Fibroblast of the aortic adventitia (primary cell): ENCODE measurements around the gene GPR161. TPM values are rescaled to one million over a fixed set of nuclear protein-coding genes. Genes with fewer than 3 reads are reported as not detected.

Experiments used
- DNase-seq: peaks from one replicate; pipeline ENCODE4 v3.0.0-alpha.2; 2010; ENCODE audit warnings: low read depth
- H3K4me3 ChIP-seq: 2 replicates; pipeline ENCODE4 v1.5.1; 2011; ENCODE audit warnings: low read depth, mild to moderate bottlenecking, control low read depth, low read length, moderate library complexity
- total RNA-seq: library from RNA; depleted of rRNA; stranded (reverse); fragments of >200 nt; gene quantifications from 2 replicates; pipeline ENCODE4 v1.2.3, GENCODE V29; 2012; ENCODE audit warnings: low replicate concordance
- TF ChIP-seq, protein P1 (sequence below): IDR thresholded peaks from 2 replicates; pipeline ENCODE4 v1.5.1; 2011; ENCODE audit warnings: mild to moderate bottlenecking, low read length, control low read depth, inconsistent platforms; ENCODE audit not compliant: insufficient read depth

GPR161 gene
- total RNA-seq, 1 donor = 12.3 TPM

DNA sequence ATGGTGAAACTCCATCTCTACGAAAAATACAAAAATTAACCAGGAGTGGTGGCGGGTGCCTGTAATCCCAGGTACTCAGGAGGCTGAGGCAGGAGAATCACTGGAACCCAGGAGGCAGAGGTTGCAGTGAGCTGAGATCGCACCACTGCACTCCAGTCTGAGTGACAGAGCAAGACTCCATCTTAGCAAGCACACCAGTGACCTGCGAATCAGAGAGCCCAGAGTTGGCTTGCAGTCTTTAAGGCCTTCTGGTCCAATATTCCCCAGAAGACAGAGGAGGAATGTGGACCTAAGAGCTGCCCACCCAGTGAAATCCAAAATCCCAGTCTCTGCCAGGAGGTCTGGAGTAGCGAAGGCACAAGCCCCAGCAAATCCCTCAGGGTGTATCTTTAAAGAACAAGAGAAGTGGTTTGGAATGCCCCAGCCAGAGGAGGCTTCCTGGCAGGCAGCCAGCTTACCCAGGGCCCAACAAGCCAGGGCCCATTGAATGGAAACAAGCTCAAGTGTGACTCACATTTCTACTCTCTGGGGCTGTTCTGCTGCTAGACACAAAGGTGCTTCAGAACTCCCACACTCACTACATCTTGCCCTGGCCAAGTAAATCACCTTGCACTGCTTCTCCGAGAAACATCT, 23.9 kb downstream of the GPR161 start:
- no peak overlapping the region for H3K4me3 ChIP-seq
- TF ChIP-seq, protein P1, sequence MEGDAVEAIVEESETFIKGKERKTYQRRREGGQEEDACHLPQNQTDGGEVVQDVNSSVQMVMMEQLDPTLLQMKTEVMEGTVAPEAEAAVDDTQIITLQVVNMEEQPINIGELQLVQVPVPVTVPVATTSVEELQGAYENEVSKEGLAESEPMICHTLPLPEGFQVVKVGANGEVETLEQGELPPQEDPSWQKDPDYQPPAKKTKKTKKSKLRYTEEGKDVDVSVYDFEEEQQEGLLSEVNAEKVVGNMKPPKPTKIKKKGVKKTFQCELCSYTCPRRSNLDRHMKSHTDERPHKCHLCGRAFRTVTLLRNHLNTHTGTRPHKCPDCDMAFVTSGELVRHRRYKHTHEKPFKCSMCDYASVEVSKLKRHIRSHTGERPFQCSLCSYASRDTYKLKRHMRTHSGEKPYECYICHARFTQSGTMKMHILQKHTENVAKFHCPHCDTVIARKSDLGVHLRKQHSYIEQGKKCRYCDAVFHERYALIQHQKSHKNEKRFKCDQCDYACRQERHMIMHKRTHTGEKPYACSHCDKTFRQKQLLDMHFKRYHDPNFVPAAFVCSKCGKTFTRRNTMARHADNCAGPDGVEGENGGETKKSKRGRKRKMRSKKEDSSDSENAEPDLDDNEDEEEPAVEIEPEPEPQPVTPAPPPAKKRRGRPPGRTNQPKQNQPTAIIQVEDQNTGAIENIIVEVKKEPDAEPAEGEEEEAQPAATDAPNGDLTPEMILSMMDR = no peak
- DNase-seq = peak; percentile 82

DNA sequence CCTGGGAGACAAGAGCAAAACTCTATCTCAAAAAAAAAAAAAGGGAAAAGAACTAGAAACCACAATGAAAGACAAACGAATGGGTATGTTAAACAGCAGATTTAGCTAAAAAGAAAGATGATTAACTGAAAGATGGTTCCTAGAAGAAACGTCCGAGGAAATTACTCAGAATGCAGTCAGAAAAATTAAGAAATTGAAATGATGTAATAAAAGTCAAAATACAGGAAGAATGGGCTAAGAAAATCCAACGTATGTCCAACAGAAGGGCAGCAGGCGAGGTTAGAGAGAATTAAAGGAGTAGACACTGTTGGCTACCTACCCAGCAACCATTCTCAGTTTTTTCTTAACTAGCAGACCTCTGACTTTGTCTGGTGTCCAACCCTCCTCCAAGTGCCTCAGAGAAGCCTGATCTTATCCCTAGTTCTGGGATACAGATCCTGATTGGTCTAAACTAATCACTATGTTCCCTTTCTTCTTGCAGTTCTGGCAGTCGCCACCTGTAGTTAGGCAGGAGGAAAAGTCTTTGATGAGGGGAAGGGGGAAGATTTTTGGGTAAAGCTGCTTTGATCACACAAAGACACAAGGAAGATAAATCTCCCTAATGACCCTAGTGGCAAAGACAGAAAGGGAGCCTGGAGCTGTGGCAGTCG, 25.7 kb downstream of the GPR161 start:
- H3K4me3 ChIP-seq = no peak overlapping the region
- peak; percentile 34 for DNase-seq
- TF ChIP-seq, protein P1 = no peak

DNA sequence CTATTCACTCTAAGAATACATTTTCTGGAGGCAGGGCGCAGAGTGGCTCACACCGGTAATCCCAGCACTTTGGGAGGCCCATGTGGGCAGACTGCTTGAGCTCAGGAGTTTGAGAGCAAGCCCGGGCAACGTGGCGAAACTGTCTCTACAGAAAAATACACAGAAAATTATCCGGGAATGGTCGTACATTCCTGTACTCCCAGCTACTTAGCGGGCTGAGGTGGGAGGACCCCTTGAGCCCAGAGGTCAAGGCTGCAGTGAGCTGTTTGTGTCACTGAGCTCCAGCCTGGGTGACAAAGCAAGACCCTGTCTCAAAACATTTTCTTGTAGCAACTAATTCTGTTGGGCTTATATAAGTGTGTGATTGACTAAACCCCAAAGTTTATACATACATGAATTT, 30.5 kb downstream of the GPR161 start:
- H3K4me3 ChIP-seq = no peak overlapping the region
- DNase-seq = no peak
- TF ChIP-seq, protein P1 = no peak

DNA sequence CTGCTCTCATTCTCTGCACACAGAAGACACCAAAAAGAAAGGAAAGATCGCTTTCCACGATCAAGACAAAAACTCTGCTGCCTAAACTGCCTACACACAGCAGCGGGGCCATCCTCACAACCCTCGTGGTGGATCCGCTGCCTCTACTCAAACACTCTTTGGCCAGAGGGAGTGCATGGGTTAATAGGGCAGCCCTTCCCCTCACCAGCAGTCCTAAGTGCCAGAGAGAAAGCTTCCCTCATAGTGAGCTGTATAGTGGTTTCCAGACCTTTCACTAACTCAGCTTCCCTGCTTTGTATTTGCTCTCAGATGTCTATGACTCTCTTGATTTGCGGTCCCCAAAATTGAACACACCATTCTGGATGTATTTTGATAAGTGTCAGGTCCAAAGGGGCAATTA, 30.9 kb downstream of the GPR161 start:
- DNase-seq = no peak
- TF ChIP-seq, protein P1 = no peak
- H3K4me3 ChIP-seq = no peak overlapping the region

DNA sequence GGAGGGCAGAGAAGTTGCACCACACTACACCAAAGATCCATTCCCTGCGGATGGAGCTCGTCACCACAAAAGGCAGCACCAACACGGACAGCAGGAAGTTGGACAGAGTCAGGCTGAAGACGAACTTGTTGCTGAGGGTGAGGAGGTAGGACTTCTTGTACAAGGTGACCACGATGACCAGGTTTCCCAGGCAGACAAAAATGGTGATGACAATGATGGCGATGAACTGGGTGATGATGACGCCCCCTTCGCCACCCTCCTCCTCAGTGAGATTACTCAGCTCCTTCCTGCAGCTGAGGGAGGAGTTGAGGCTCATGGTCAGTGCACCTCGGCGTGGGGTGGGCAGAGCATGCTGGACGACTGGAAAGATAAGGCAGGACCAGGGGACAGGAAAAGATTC, 32.2 kb downstream of the GPR161 start:
- no peak overlapping the region for H3K4me3 ChIP-seq
- DNase-seq = no peak
- TF ChIP-seq, protein P1 = no peak

DNA sequence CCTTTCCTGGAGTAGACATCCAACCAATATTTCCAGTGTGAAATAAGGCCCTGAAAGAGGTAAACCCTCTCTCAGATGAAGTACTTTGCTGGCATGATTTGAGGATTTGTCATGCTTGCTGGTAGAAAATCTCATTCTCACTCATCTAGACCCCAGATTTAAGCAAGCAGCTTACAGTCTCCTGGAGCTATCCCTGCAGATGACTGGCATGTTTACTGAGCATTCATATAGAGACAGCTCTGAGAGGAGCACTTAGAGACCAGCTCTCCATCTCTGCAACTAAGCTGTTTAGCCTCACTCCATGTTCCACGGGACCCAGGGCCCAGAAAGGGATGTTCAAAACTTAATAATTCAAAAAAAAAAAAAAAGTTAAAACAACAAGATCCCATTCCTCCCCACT, 34.2 kb downstream of the GPR161 start:
- TF ChIP-seq, protein P1 = no peak
- H3K4me3 ChIP-seq = no peak overlapping the region
- DNase-seq = no peak
